B cell (primary cell): ENCODE results near the gene CTPS2. TPM values are rescaled to one million over a fixed set of nuclear protein-coding genes. Genes with fewer than 3 reads are reported as not detected.

ENCODE experiments used
- ATAC-seq: fragments of 200-7000 bp; cut with Tn5 transposase; one replicate; pipeline ENCODE4 v1.10.0; 2021; ENCODE audit warnings: low read depth, mild to moderate bottlenecking, moderate number of reproducible peaks, moderate library complexity
- CTCF ChIA-PET: fragments of 350-600 bp; sonication (Branson Sonifier 250); formaldehyde crosslinking; loops from one replicate; lab custom pipeline; 2021; ENCODE audit warnings: antibody characterized with exemption, inconsistent platforms; lab: Charles Lee
- POLR2A ChIA-PET: fragments of 350-600 bp; sonication (Branson Sonifier 250); formaldehyde crosslinking; loops from one replicate; lab custom pipeline; 2021; ENCODE audit warnings: antibody characterized with exemption; lab: Charles Lee
- DNase-seq: peaks from one replicate; pipeline ENCODE4 v3.0.0; 2013
- H2AFZ ChIP-seq: 2 replicates; pipeline ENCODE4 v1.6.1; 2012; ENCODE audit warnings: mild to moderate bottlenecking, low read depth, low read length; ENCODE audit not compliant: insufficient read depth, poor library complexity, severe bottlenecking
- H3K27ac ChIP-seq, 2 donors: 1 replicate in 1 of 2; 2 replicates in 1 of 2; pipeline ENCODE4 v1.5.1; 2012 to 2013; ENCODE audit warnings: low read length in 2 of 2, mild to moderate bottlenecking in 2 of 2, moderate library complexity in 1 of 2
- H3K27me3 ChIP-seq, 4 experiments: fragments of 200-600 bp in 1 of 4; sonication (generic) in 1 of 4; replicated peaks in 1 of 4; 1 replicate in 2 of 4; 2 replicates in 2 of 4; pipeline versions ENCODE4 v1.6.1 to v1.7.0; 2013 to 2016; ENCODE audit warnings: low read length in 3 of 4, mild to moderate bottlenecking in 2 of 4, mixed read lengths in 1 of 4, moderate library complexity in 1 of 4; ENCODE audit not compliant: insufficient read depth in 4 of 4, control insufficient read depth in 3 of 4; ENCODE audit errors: control extremely low read depth in 1 of 4
- H3K36me3 ChIP-seq, 2 experiments: replicated peaks in 1 of 2; 1 replicate in 1 of 2; 2 replicates in 1 of 2; pipeline versions ENCODE4 v1.6.1 to v1.7.1; 2013; ENCODE audit warnings: low read length in 1 of 2; ENCODE audit not compliant: insufficient read depth in 2 of 2, control insufficient read depth in 1 of 2; ENCODE audit errors: control extremely low read depth in 1 of 2, extremely low read depth in 1 of 2
- H3K4me1 ChIP-seq, 2 donors: fragments of 200-600 bp in 1 of 2; sonication (generic) in 1 of 2; 1 replicate in 1 of 2; 2 replicates in 1 of 2; pipeline versions ENCODE4 v1.5.1 to v1.6.1; 2013 to 2017; ENCODE audit warnings: low read length in 2 of 2; ENCODE audit not compliant: control insufficient read depth in 2 of 2, insufficient read depth in 2 of 2
- H3K4me2 ChIP-seq: replicated peaks from 2 replicates; pipeline ENCODE3; 2012; ENCODE audit warnings: mild to moderate bottlenecking, low read depth, low read length; ENCODE audit not compliant: poor library complexity, severe bottlenecking
- H3K4me3 ChIP-seq, 5 experiments: fragments of 200-600 bp in 1 of 5; sonication (generic) in 1 of 5; 1 replicate in 3 of 5; 2 replicates in 2 of 5; pipeline versions ENCODE4 v1.5.1 to v1.7.0; 2011 to 2016; ENCODE audit warnings: low read length in 4 of 5, mild to moderate bottlenecking in 4 of 5, low read depth in 2 of 5, control low read depth in 1 of 5, moderate library complexity in 1 of 5; ENCODE audit not compliant: insufficient read depth in 1 of 5; ENCODE audit errors: control extremely low read depth in 1 of 5, extremely low read depth in 1 of 5
- H3K79me2 ChIP-seq: fragments of 200-600 bp; sonication (generic); one replicate; pipeline ENCODE4 v1.6.0; 2016; ENCODE audit warnings: low read length; ENCODE audit not compliant: control insufficient read depth, insufficient read depth
- H3K9ac ChIP-seq: fragments of 200-600 bp; sonication (generic); 2 replicates; pipeline ENCODE4 v1.6.1; 2017; ENCODE audit warnings: mild to moderate bottlenecking, low read length, moderate library complexity
- H3K9me3 ChIP-seq, 3 donors: one replicate each; pipeline versions ENCODE4 v1.6.1 to v1.7.1; 2013; ENCODE audit warnings: low read length in 2 of 3; ENCODE audit not compliant: control insufficient read depth in 2 of 3, insufficient read depth in 1 of 3; ENCODE audit errors: control extremely low read depth in 1 of 3
- H4K20me1 ChIP-seq: 2 replicates; pipeline ENCODE4 v1.6.0; 2012; ENCODE audit warnings: mild to moderate bottlenecking, low read length; ENCODE audit not compliant: insufficient read depth, control insufficient read depth, poor library complexity, severe bottlenecking
- H3K27ac Mint-ChIP-seq: one replicate; pipeline ENCODE4 v1.8.0; 2021; ENCODE audit warnings: mixed read lengths
- H3K27me3 Mint-ChIP-seq: one replicate; pipeline ENCODE4 v1.8.0; 2021; ENCODE audit warnings: mixed read lengths
- H3K4me1 Mint-ChIP-seq: one replicate; pipeline ENCODE4 v1.8.0; 2021; ENCODE audit warnings: mixed read lengths
- H3K4me3 Mint-ChIP-seq: one replicate; pipeline ENCODE4 v1.8.0; 2021; ENCODE audit warnings: mixed read lengths
- H3K9me3 Mint-ChIP-seq: one replicate; pipeline ENCODE4 v1.8.0; 2022; ENCODE audit warnings: mixed read lengths; ENCODE audit not compliant: insufficient read depth
- EZH2 ChIP-seq: IDR thresholded peaks from 2 replicates; pipeline ENCODE4 v1.6.1; 2012; ENCODE audit warnings: borderline replicate concordance, low read depth, mild to moderate bottlenecking, moderate library complexity, low read length; ENCODE audit not compliant: insufficient read depth, poor library complexity, severe bottlenecking
- WGBS: methylation state at CpG from one replicate; pipeline ENCODE4 v1.1.5; 2013; ENCODE audit warnings: missing lambda C conversion rate; ENCODE audit not compliant: insufficient coverage; 5-methylcytosine and 5-hydroxymethylcytosine counted together
- intact Hi-C: fragments of 100-400 bp; cut with micrococcal nuclease; formaldehyde crosslinking; loops from one replicate; pipeline ENCODE4 v1.10.0; 2022
- polyA plus RNA-seq: library from polyadenylated mRNA; depleted of rRNA; stranded (reverse); fragments of >200 nt; gene quantifications from 2 replicates; pipeline ENCODE4 v1.2.3, GENCODE V29; 2012
- total RNA-seq, 2 donors: library from RNA; stranded (reverse); fragments of 120-200 nt in 1 of 2; gene quantifications; 1 replicate in 1 of 2; 2 replicates in 1 of 2; pipeline versions ENCODE4 v1.2.3 to v1.2.4, GENCODE V29; 2013 to 2022
- TF ChIP-seq, protein P1 (sequence below): fragments of 200-600 bp; IDR thresholded peaks from one replicate; pipeline ENCODE4 v1.8.0; 2022; ENCODE audit warnings: antibody characterized with exemption, mild to moderate bottlenecking

Gene CTPS2
- total and polyA plus RNA-seq, 2 donors (not counting 1 experiment from before 2014, with no cell fraction given) = 2.5 to 11.7 TPM

DNA sequence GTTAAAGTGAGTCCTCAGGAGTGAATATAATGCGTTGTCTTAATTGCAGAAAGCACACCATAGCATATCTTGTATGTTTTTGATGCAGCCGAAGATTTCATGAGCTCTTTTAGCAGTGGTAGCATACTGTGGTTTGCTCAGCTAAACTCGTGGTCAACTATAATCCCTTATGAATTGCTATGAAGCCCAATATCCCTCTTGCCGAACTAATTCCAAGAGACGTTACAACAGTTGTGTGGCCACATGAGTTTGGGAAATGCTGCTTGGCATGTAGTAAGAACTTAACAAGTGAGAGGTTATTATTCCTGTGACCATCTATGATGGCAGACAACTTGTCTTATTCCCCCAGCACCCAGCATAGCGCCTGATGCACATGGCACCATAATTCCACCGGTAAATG is 37.7 kb upstream of the CTPS2 start:
- no CpG with 5 or more reads among the region's 7 CpGs for WGBS
- H3K4me1 ChIP-seq = no peaks in the 10 kb centered on the region
- H3K4me3 Mint-ChIP-seq = no peak overlapping the region
- H3K27ac ChIP-seq = no peak overlapping the region
- no peaks in the 10 kb centered on the region for H3K27me3 Mint-ChIP-seq
- H3K36me3 ChIP-seq = peaks cover 8 to 19% of the 10 kb centered on the region in 2 experiments
- DNase-seq (no peak), ATAC-seq (no peak)
- no peaks in the 10 kb centered on the region for H3K79me2 ChIP-seq
- H3K4me3 ChIP-seq = no peak overlapping the region
- TF ChIP-seq, protein P1, sequence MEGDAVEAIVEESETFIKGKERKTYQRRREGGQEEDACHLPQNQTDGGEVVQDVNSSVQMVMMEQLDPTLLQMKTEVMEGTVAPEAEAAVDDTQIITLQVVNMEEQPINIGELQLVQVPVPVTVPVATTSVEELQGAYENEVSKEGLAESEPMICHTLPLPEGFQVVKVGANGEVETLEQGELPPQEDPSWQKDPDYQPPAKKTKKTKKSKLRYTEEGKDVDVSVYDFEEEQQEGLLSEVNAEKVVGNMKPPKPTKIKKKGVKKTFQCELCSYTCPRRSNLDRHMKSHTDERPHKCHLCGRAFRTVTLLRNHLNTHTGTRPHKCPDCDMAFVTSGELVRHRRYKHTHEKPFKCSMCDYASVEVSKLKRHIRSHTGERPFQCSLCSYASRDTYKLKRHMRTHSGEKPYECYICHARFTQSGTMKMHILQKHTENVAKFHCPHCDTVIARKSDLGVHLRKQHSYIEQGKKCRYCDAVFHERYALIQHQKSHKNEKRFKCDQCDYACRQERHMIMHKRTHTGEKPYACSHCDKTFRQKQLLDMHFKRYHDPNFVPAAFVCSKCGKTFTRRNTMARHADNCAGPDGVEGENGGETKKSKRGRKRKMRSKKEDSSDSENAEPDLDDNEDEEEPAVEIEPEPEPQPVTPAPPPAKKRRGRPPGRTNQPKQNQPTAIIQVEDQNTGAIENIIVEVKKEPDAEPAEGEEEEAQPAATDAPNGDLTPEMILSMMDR = no peak
- no peak for TF ChIP-seq EZH2
- no peaks in the 10 kb centered on the region for H3K4me1 Mint-ChIP-seq
- H2AFZ ChIP-seq = no peak overlapping the region
- no peak overlapping the region for H3K4me2 ChIP-seq
- H3K27me3 ChIP-seq = no peaks in the 10 kb centered on the region
- H4K20me1 ChIP-seq = no peaks in the 10 kb centered on the region
- ChIA-PET CTCF (no interaction called here), POLR2A (no interaction called here)
- no peak overlapping the region for H3K9ac ChIP-seq
- no peaks in the 10 kb centered on the region for H3K9me3 Mint-ChIP-seq
- intact Hi-C loops = no loop called here
- H3K27ac Mint-ChIP-seq = no peak overlapping the region
- H3K9me3 ChIP-seq = no peaks in the 10 kb centered on the region

DNA sequence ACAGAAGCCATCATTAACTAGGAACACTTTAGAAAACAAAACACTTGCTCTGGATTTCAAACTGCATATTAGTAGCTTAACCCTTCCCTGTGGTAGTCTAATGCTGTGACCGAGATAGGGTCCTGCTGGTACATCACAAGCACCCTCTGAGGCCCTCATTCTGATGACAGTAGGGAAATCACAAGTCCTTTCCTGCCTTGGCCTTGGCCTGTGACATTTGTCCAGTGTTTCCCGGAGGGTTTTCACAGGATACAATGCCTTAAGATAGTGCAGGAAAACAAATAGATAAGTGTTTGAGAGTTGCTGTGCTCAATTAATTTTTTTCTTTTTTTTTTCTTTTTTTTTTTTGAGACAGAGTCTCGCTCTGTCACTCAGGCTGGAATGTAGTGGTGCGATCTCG is 36.0 kb upstream of the CTPS2 start:
- H3K27ac ChIP-seq = no peak overlapping the region
- ATAC-seq (no peak), DNase-seq (no peak)
- H3K9me3 ChIP-seq = no peaks in the 10 kb centered on the region
- POLR2A ChIA-PET = no interaction called here
- H3K4me2 ChIP-seq = no peak overlapping the region
- CTCF ChIA-PET = no interaction called here
- no peaks in the 10 kb centered on the region for H3K9me3 Mint-ChIP-seq
- H2AFZ ChIP-seq = no peak overlapping the region
- no peak overlapping the region for H3K27ac Mint-ChIP-seq
- H3K27me3 ChIP-seq = no peaks in the 10 kb centered on the region
- H4K20me1 ChIP-seq = no peaks in the 10 kb centered on the region
- intact Hi-C loops = no loop called here
- H3K79me2 ChIP-seq = no peaks in the 10 kb centered on the region
- H3K4me1 ChIP-seq = no peaks in the 10 kb centered on the region
- WGBS = no CpG with 5 or more reads among the region's 5 CpGs
- no peak overlapping the region for H3K4me3 ChIP-seq
- no peaks in the 10 kb centered on the region for H3K27me3 Mint-ChIP-seq
- no peak overlapping the region for H3K4me3 Mint-ChIP-seq
- no peak overlapping the region for H3K9ac ChIP-seq
- H3K36me3 ChIP-seq = peaks cover 5 to 31% of the 10 kb centered on the region in 2 experiments
- H3K4me1 Mint-ChIP-seq = no peaks in the 10 kb centered on the region
- TF ChIP-seq EZH2 = no peak
- TF ChIP-seq, protein P1 = no peak
